AG20443 (cell line): ENCODE measurements around the gene COPZ2.
"Not testable (repeated sequence)": the region's sequence is repeated elsewhere in the genome, so short reads cannot be mapped to it uniquely, and the experiment has no call there.

Experiments
- DNase-seq: peaks from one replicate; pipeline ENCODE4 v3.0.0; 2012; ENCODE audit warnings: low spot score, mixed read lengths

Gene COPZ2

GRCh38 chr17:48037036-48037837 lies at the start of gene COPZ2:
COPZ2 (minus strand) TSS chr17:48037797; CDS start chr17:48037777, 20 bp downstream.
- DNase-seq, result peak; percentile 71

GRCh38 chr17:48084932-48085331 lies 47.3 kb upstream of the COPZ2 start:
- DNase-seq, result no peak

- no peak for DNase-seq
Observed at GRCh38 chr17:48081858-48082257, 44.3 kb upstream of the COPZ2 start.

GRCh38 chr17:48077152-48077551 lies 39.6 kb upstream of the COPZ2 start:
- not testable (repeated sequence) for DNase-seq

GRCh38 chr17:48074322-48075081 lies 36.9 kb upstream of the COPZ2 start:
- DNase-seq, result peak; percentile 68

- DNase-seq, result not testable (repeated sequence)
Observed at GRCh38 chr17:48073566-48074094, 36.0 kb upstream of the COPZ2 start.

- not testable (repeated sequence) for DNase-seq
Observed at GRCh38 chr17:48072811-48073210, 35.2 kb upstream of the COPZ2 start.

GRCh38 chr17:48071654-48072053 lies 34.1 kb upstream of the COPZ2 start:
- no peak for DNase-seq

GRCh38 chr17:48070195-48070594 lies 32.6 kb upstream of the COPZ2 start:
- DNase-seq, result no peak

GRCh38 chr17:48068491-48068961 lies 30.9 kb upstream of the COPZ2 start:
- DNase-seq, result peak; percentile 63

- not testable (repeated sequence) for DNase-seq
Observed at GRCh38 chr17:48067808-48068207, 30.2 kb upstream of the COPZ2 start.

GRCh38 chr17:48067245-48067644 lies 29.6 kb upstream of the COPZ2 start:
- DNase-seq, result no peak

- DNase-seq, result no peak
Observed at GRCh38 chr17:48066656-48067055, 29.1 kb upstream of the COPZ2 start.

- no peak for DNase-seq
Observed at GRCh38 chr17:48066192-48066591, 28.6 kb upstream of the COPZ2 start.

GRCh38 chr17:48064638-48065037 lies 27.0 kb upstream of the COPZ2 start:
- DNase-seq, result no peak

- no peak for DNase-seq
Observed at GRCh38 chr17:48062273-48062672, 24.7 kb upstream of the COPZ2 start.

GRCh38 chr17:48060249-48060648 lies 22.7 kb upstream of the COPZ2 start:
- no peak for DNase-seq

- no peak for DNase-seq
Observed at GRCh38 chr17:48059125-48059668, 21.6 kb upstream of the COPZ2 start.

- no peak for DNase-seq
Observed at GRCh38 chr17:48058393-48059124, 21.0 kb upstream of the COPZ2 start.

GRCh38 chr17:48057626-48058025 lies 20.0 kb upstream of the COPZ2 start:
- no peak for DNase-seq

- no peak for DNase-seq
Observed at GRCh38 chr17:48056879-48057278, 19.3 kb upstream of the COPZ2 start.

GRCh38 chr17:48056246-48056745 lies 18.7 kb upstream of the COPZ2 start:
- no peak for DNase-seq
